DMS79 treated with DMSO at 0.1 percent for 48 hours (cell line): Measurements from ENCODE around the gene VIT.
"Not testable (repeated sequence)": the region's sequence is repeated elsewhere in the genome, so short reads cannot be mapped to it uniquely, and the experiment has no call there.

ENCODE experiments used
- DNase-seq: peaks from one replicate; lab custom pipeline; 2025; lab: John Stamatoyannopoulos, UW

VIT gene

GRCh38 chr2:36677996-36678605, 18.4 kb upstream of the VIT start:
- DNase-seq = no peak

DNA sequence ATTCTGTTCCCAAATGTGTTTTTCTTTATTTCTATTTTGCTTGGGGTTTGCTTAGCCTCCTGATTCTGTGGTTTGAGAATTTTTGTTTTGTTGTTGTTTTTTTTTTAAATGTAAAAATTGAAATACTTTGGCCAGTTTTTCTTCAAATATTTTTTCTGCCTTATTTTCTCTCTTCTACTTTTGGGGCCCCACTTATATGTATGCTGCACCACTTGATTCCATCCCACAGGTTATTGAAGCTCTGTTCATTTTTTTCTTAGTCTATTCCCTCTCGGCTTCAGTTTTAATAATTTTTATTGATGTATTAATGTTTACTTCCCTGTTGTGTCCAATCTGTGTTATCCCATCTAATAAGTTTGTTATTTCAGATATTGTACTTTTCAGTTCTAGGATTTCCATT, 17.7 kb upstream of the VIT start:
- DNase-seq = no peak

DNA sequence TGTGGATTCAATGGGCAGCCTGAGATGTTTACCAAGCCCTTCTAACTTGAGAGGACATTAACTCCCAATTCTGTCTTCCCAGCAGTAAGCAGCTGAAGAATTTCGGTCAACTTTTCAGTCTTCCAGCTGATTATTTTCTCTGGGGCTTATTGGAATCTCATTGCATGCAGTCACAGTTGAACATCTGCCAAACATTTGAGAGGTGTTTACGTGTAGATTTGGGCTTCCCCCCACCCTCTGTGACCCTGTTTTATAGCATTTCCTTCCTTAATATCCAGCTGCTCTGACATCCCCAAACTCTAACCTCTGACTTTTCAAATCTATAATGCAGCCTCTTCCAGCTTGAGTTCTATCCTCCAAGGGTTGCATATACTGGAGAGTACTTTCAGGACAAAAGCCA, 16.5 kb upstream of the VIT start:
- no peak for DNase-seq

DNA sequence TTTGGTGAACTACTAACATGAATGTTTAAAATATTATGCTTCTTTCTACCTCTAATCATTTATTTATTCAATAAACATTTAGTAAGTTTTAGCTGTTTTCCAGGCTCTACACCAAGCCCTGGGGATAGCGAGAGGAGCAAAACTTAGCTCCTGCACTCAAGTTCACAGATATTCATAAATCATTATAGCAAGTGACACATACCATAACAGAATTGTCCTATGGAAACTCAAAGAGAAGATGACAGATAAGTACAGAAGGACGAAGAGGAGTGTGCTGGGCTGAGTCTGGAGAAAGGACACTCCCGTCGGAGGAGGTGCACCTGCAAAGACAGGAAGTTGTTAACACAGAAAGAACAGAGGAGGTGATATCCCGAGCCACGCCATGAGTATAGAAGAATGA, 13.9 kb upstream of the VIT start:
- DNase-seq = no peak

DNA sequence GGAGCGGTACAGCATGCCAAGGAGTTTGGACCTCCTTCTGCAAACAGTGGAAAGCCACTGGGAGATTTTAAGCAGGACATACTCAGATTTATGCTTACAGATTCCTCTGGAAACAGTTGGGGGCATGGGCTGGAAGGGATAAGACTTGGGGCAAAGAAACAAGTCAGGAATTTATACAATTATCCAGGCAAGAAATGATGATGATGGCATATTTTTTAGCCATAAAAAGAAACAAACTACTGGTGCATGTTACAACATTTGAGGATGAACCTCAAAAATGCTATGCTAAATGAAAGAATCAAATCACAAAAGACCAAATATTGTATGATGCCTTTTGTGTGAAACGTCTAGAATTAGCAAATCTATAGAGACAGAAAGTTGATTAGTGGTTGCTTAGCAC, 13.5 kb upstream of the VIT start:
- DNase-seq = no peak

- DNase-seq = not testable (repeated sequence)
These were observed 8.2 kb upstream of the VIT start for GRCh38 chr2:36688291-36688690.

DNA sequence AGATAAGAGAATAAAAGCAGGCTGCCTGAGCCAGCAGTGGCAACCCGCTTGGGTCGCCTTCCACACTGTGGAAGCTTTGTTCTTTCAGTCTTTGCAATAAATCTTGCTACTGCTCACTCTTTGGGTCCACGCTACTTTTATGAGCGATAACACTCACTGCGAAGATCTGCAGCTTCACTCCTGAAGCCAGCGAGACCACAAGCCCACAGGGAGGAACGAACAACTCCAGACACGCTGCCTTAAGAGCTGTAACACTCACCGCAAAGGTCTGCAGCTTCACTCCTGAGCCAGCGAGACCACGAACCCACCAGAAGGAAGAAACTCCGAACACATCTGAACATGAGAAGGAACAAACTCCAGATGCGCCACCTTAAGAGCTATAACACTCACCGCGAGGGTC, 7.5 kb upstream of the VIT start:
- not testable (repeated sequence) for DNase-seq

GRCh38 chr2:36692121-36692520, 4.4 kb upstream of the VIT start:
- DNase-seq = no peak

DNA sequence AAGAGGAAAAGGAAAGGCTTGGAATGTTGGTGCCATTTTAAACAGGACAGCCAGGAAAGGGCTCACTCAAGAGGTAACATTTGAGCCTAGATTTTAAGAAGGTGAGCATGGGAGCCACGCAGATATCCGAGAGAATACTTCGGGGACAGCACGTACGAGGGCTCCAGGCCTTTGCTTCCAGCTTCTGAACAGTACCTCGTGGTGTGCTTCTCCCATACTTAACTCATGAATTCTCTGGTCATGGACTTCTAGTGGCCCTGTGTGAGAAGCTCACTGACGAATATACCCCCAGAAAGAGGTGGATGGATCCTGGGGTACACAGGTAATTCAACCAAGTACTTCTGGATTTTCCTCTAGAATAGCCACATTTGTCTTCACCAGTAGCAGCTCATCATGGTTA, 2.7 kb upstream of the VIT start:
- no peak for DNase-seq

DNA sequence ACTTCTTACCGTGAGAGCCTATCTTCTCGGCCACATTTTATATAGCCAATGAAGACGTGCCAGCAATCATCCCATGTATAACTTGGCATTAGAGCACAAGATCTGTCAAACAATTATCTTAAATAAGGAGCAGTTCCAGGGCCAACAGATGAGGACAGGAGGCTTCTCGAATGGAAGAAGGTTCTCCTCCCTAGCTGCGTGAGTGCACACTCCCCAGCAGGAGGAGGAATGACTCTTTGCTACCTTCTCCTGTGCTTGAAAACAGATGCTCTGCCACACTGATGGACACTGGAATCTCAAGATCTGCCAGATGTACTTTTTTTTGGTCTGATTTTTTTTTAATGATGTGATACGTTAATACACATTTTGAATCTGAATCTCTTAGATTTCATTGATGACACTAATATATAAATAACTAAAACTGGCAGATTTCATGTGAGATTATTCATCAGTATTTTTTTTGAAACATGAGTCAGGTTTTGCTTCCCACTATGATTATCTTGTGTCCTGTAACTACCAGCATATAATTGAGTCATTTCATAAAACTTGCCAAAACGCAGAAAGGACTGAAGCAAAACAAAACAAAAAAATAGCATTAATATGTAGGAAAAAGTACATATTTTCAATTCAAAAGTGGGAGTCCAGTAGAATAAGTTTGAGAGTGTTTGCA, 626 bp upstream of the VIT start:
- DNase-seq = no peak

- DNase-seq = no peak
These were observed 1.0 kb downstream of the VIT start for GRCh38 chr2:36697424-36698066.

GRCh38 chr2:36698993-36699392, 2.5 kb downstream of the VIT start:
- DNase-seq = no peak

DNA sequence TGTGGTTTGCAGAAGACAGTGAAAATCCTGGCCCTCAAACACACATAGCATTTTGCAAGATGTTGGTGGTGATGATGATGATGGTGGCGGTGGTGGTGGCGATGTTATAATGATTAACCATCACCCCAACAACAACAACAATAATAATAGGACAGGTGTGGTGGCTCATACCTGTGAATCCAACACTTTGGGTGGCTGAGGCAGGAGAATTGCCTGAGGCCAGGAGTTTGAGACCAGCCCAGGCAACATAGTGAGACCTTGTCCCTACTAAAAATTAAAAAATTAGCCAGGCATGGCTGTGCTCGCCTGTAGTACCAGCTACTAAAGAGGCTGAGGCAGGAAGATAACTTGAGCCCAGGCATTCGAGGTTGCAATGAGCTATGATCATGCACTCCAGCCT, 3.8 kb downstream of the VIT start:
- DNase-seq = no peak

- no peak for DNase-seq
These were observed 4.9 kb downstream of the VIT start for GRCh38 chr2:36701391-36701795.

DNA sequence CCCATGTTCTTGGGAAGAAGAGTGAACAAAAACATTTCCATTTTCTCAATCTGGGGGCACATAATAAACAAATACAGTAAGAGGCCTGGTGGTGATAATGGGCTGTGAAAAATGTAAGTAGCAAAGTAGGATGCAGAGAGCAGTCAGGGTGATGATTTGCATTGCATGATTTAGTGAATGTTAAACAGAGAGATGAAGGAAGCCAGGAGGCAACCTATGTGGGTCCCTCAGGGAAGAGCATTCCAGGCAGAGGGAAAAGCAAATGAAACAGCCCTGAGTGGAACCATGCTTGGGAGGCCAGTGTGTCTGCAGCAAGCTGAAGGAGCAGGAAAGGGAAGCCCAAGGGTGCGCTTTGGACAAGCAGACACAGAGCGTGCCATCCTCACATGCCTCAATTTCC, 5.4 kb downstream of the VIT start:
- DNase-seq = no peak

- no peak for DNase-seq
These were observed 6.3 kb downstream of the VIT start for GRCh38 chr2:36702781-36703180.

GRCh38 chr2:36704475-36705150, 8.1 kb downstream of the VIT start:
- DNase-seq = no peak

DNA sequence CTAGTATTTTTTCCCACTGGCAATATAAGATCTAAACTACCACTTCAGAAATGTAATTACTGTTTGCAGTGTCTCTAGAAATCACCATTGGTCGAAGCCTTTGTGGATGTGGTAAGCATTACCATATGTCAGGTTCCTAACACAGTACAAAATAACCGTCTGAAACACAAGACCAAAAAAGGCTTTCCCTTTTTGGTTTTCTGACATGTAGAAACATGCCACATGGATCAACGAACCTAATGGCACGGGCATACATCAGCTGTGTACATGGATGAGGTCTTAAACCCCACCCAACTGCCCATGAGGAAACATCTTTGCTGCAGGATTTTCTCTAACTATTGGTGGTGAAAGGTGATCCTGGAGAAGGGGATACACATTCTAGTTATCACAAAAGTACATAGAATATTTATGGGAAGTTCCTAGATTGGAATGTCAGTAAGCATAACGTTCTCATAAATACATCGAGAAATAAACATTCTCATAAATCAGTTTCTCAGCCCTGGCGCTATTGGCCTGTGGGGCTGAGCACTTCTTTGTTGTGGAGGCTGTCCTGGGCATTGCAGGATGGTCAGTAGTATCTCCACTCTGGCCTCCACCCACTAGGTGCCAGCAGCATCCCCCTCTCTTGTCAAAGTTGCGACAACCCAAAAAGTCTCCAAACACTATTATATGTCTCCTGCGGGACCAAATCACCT, 9.0 kb downstream of the VIT start:
- DNase-seq = no peak

DNA sequence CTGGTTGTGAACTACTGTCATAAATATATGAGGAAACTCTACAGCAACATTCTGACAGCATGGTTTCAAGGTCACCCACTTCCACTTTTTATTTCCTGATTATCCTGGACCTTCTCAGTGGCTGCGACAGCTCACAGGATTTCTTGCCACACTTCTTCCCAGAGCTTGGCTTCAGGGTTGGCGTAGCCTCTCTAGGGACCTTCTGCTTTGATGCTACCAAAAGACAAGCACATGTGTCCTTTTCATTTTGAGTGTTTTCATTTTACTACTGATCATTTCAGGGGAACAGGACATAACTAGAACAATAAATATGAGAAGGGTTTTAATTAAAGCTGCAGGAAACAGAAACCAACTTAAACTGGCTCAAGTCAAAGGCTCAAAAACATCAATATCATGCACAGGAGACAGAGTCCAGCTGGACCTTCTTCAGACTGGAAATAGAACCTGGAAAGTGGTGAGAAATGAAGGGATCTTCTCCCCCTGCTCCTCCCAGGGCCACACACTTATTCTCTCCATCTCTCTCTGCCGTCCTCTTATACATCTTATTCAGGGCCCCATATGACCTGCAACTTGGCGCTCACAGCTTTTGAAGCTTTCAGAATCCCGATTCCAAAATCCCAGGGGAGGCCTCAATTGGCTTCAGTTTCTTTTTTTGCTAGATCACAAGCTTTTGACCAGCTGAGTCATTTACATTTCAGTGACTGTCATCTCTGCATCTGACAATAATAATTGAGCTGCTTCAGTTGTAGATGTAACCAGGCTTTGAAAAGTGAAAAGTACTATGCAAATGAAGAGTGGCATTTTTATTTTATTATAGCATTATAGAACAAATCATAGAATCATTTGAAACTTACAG, 9.7 kb downstream of the VIT start:
- no peak for DNase-seq

GRCh38 chr2:36707050-36707449, 10.5 kb downstream of the VIT start:
- no peak for DNase-seq

- no peak for DNase-seq
These were observed 11.7 kb downstream of the VIT start for GRCh38 chr2:36708041-36708741.
